DND-41 (cell line): Measurements from ENCODE around the gene ADARB2.

Experiments
- ATAC-seq: fragments of 200-7000 bp; cut with Tn5 transposase; 3 replicates; pipeline ENCODE4 v1.9.1; 2021; ENCODE audit warnings: low read depth; ENCODE audit not compliant: insufficient read depth
- DNase-seq: peaks from one replicate; pipeline ENCODE4 v3.0.0-alpha.2; 2020
- H2AFZ ChIP-seq: 2 replicates; pipeline ENCODE4 v1.6.0; 2012; ENCODE audit warnings: low read depth, low read length
- H3K27ac ChIP-seq: 2 replicates; pipeline ENCODE4 v1.5.1; 2012; ENCODE audit warnings: low read length, inconsistent platforms
- H3K27me3 ChIP-seq: fragments of 200-600 bp; sonication (generic); 2 replicates; pipeline ENCODE4 v1.6.0; 2012; ENCODE audit warnings: low read length, mild to moderate bottlenecking, inconsistent platforms; ENCODE audit not compliant: insufficient read depth, poor library complexity
- H3K36me3 ChIP-seq: 2 replicates; pipeline ENCODE4 v1.5.1; 2012; ENCODE audit warnings: low read length, inconsistent platforms; ENCODE audit not compliant: insufficient read depth
- H3K4me1 ChIP-seq: 2 replicates; pipeline ENCODE4 v1.5.1; 2012; ENCODE audit warnings: mild to moderate bottlenecking, low read length; ENCODE audit not compliant: insufficient read depth
- H3K4me2 ChIP-seq: 2 replicates; pipeline ENCODE4 v1.6.0; 2012; ENCODE audit warnings: mild to moderate bottlenecking, moderate library complexity, low read length, inconsistent platforms; ENCODE audit not compliant: insufficient read depth
- H3K4me3 ChIP-seq, 2 experiments: fragments of 200-600 bp in 1 of 2; shearing (Covaris generic) in 1 of 2; 2 replicates each; pipeline ENCODE4 v1.5.1; 2012 to 2016; ENCODE audit warnings: inconsistent platforms in 2 of 2, low read length in 2 of 2, mild to moderate bottlenecking in 2 of 2, low read depth in 1 of 2, moderate library complexity in 1 of 2
- H3K79me2 ChIP-seq: 2 replicates; pipeline ENCODE4 v1.6.0; 2012; ENCODE audit warnings: low read length, inconsistent platforms; ENCODE audit not compliant: insufficient read depth
- H3K9ac ChIP-seq: 2 replicates; pipeline ENCODE4 v1.6.0; 2012; ENCODE audit warnings: low read depth, mild to moderate bottlenecking, inconsistent platforms, low read length, moderate library complexity
- H3K9me3 ChIP-seq: 2 replicates; pipeline ENCODE4 v1.5.1; 2012; ENCODE audit warnings: low read length, moderate library complexity, mild to moderate bottlenecking, inconsistent platforms; ENCODE audit not compliant: insufficient read depth, severe bottlenecking
- H4K20me1 ChIP-seq: 2 replicates; pipeline ENCODE4 v1.6.0; 2012; ENCODE audit warnings: low read length; ENCODE audit not compliant: insufficient read depth
- EZH2 ChIP-seq: IDR thresholded peaks from 3 replicates; pipeline ENCODE4 v1.6.1; 2012; ENCODE audit warnings: borderline replicate concordance, low read depth, mild to moderate bottlenecking, moderate library complexity, low read length, inconsistent platforms; ENCODE audit not compliant: severe bottlenecking
- TF ChIP-seq, protein P1 (sequence below): IDR thresholded peaks from 2 replicates; pipeline ENCODE4 v1.5.1; 2012; ENCODE audit warnings: borderline replicate concordance, low read length, moderate library complexity, mild to moderate bottlenecking; ENCODE audit not compliant: poor library complexity, severe bottlenecking; ENCODE audit errors: extremely low read depth

ADARB2 gene

DNA sequence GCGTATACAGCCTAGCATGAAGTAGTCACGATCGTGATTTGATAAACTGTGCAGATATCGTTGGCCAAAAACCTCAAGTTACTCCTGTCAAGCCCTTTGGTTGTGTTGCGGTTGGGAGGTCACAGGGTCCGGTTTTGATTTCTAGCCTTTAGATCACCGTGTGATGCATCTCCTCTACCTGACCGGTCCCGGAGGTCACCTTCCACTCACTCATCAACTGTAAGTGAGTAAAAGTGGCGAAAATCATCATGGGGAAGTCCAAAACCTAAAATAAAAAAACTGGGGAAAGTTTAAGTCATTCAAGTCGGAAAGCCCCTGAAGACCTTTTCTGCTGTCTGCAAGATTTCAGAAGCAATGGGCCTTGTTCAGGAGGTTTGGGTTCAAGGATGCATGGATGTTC is 62.8 kb downstream of the ADARB2 start:
- DNase-seq = no peak
- ATAC-seq = no peak
- Histone ChIP-seq H3K27ac (no peak overlapping the region), H3K9ac (no peak overlapping the region), H3K9me3 (no peaks in the 10 kb centered on the region), H2AFZ (no peak overlapping the region), H3K4me3 (no peak overlapping the region), H3K4me1 (no peaks in the 10 kb centered on the region), H3K4me2 (no peak overlapping the region), H3K79me2 (no peaks in the 10 kb centered on the region), H3K36me3 (no peaks in the 10 kb centered on the region), H4K20me1 (no peaks in the 10 kb centered on the region), H3K27me3 (peaks cover 6% of the 10 kb centered on the region)
- TF ChIP-seq, protein P1, sequence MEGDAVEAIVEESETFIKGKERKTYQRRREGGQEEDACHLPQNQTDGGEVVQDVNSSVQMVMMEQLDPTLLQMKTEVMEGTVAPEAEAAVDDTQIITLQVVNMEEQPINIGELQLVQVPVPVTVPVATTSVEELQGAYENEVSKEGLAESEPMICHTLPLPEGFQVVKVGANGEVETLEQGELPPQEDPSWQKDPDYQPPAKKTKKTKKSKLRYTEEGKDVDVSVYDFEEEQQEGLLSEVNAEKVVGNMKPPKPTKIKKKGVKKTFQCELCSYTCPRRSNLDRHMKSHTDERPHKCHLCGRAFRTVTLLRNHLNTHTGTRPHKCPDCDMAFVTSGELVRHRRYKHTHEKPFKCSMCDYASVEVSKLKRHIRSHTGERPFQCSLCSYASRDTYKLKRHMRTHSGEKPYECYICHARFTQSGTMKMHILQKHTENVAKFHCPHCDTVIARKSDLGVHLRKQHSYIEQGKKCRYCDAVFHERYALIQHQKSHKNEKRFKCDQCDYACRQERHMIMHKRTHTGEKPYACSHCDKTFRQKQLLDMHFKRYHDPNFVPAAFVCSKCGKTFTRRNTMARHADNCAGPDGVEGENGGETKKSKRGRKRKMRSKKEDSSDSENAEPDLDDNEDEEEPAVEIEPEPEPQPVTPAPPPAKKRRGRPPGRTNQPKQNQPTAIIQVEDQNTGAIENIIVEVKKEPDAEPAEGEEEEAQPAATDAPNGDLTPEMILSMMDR = no peak
- no peak for TF ChIP-seq EZH2

DNA sequence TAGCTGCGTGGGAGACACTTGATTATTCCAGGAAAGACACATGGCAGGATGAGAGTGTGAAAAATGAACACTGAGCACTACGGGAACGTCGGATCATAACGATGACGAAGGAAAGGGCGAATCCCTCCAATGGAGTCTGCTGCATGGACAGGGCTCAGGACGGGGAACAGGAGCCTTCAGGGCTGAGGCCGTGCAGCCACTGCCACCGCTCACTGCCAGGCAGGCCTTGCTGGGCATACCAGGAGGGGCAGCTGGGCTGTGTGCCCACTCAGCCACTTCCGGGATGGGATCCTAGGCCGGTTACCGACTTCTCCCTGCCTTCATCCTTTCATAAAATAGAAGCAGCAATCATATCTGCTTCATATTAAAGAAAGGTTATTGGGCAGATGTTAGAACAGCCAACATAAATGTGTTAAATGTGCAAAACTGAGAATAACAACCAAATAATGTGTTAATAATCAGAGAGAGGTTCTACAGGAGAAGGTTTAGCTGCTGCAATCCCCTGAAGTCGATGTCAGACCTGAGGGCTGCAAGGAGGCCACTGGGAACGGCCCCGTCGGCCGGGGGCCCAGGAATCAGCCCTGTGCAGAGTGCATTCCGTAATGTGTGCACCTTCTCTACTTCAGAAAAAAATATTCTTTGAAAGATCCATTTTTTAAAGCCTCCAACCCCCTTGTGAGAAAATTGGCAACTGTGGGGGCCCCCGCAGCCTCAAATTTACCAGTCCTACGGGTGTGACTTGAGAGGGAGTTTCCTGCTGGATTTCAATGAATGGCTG is 63.6 kb downstream of the ADARB2 start:
- H3K4me1 ChIP-seq = no peaks in the 10 kb centered on the region
- no peak overlapping the region for H2AFZ ChIP-seq
- H3K9ac ChIP-seq = no peak overlapping the region
- H3K79me2 ChIP-seq = no peaks in the 10 kb centered on the region
- H3K9me3 ChIP-seq = no peaks in the 10 kb centered on the region
- TF ChIP-seq, protein P1 = no peak
- TF ChIP-seq EZH2 = no peak
- H3K4me2 ChIP-seq = no peak overlapping the region
- peaks cover 6% of the 10 kb centered on the region for H3K27me3 ChIP-seq
- no peaks in the 10 kb centered on the region for H4K20me1 ChIP-seq
- no peaks in the 10 kb centered on the region for H3K36me3 ChIP-seq
- ATAC-seq (no peak), DNase-seq (no peak)
- no peak overlapping the region for H3K4me3 ChIP-seq
- no peak overlapping the region for H3K27ac ChIP-seq

DNA sequence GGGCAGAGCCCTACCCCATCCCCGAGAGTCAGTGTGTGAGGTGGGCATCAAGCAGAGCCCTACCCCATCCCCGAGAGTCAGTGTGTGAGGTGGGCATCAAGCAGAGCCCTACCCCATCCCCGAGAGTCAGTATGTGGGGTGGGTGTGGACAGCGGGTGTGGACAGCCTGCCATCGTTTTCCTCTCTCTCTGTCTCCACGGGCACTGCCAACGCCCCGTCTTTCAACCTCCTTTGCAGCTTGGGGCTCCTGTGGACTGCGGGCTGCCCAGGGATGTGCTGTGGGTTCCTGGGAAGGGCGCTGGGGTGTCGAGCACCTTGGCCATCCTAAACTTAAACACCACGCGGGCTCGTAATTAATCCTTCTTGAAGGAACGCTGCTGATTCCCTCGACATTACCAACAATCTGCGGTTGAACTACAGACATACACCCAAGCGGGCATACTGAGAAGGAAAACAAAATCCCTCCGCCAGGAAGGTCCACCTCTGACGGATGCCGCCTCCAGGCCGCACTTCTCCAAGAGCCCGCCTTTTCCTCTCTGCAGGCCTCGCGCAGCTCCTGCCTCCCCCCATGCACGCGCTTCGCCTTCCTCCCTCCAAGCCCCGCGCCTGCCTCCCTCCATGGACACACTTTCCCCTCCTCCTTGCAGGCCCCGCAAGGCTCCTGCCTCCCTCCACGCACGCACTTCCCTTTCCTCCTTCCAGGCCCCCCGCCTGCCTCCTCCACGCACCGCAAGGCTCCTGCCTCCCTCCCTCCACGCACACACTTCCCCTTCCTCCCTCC is 65.1 kb downstream of the ADARB2 start:
- Histone ChIP-seq H3K79me2 (no peaks in the 10 kb centered on the region), H3K4me1 (no peaks in the 10 kb centered on the region), H3K4me3 (no peak overlapping the region), H3K9ac (no peak overlapping the region), H3K27me3 (no peaks in the 10 kb centered on the region), H4K20me1 (no peaks in the 10 kb centered on the region), H3K27ac (no peak overlapping the region), H3K4me2 (no peak overlapping the region), H3K36me3 (no peaks in the 10 kb centered on the region), H2AFZ (no peak overlapping the region), H3K9me3 (no peaks in the 10 kb centered on the region)
- ATAC-seq (no peak), DNase-seq (no peak)
- TF ChIP-seq, protein P1 = no peak
- no peak for TF ChIP-seq EZH2
